NCI-H1417 treated with DMSO at 0.1 percent for 48 hours (cell line): ENCODE data around the gene OST4.
"Not testable (repeated sequence)": the region's sequence is repeated elsewhere in the genome, so short reads cannot be mapped to it uniquely, and the experiment has no call there.

Experiments
- DNase-seq: peaks from one replicate; lab custom pipeline; 2025; lab: John Stamatoyannopoulos, UW

OST4 gene

DNA sequence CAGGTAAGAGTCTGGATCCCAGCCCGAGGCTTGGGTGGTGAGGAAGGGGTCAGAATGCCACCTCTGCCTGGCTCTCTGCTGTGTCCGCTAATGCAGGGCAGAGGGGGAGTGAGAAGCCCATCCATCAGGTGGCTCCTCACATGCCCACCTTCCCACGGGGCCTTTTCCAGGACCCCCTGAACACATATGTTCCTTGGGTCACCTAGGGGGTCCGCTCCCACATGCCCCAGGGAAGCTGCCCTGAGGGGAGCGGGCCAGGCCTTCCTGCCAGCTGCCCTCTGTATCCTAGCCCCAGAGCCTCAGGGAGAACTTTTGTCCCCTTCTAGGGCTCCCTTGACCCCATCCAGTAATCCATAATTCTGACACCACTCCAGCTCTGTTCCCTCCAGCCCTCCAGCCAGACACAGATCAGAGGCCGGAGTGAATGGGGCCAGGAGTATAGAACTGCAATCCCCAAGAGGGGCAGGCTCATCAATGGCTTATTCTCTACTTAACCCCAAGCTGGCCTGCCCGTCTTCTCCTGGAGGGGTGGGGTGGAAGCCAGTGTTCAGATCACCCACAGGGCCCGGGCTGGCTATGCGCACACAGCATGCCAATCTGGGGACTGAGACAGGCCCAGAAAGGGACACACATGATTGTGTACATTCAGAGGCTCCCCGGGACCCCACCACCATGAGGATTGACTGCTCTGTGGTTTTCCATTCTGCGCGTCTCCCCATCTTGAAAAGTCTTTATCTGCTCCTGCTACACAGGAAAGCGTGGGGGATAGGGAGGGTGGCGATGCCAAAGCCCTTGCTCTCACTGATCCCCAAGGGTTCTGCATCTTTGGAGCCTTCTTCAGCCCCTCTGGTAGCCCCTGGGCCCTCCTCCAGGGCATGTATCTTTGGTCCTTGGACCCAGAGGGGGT, 8.0 kb upstream of the OST4 start:
- no peak for DNase-seq

DNA sequence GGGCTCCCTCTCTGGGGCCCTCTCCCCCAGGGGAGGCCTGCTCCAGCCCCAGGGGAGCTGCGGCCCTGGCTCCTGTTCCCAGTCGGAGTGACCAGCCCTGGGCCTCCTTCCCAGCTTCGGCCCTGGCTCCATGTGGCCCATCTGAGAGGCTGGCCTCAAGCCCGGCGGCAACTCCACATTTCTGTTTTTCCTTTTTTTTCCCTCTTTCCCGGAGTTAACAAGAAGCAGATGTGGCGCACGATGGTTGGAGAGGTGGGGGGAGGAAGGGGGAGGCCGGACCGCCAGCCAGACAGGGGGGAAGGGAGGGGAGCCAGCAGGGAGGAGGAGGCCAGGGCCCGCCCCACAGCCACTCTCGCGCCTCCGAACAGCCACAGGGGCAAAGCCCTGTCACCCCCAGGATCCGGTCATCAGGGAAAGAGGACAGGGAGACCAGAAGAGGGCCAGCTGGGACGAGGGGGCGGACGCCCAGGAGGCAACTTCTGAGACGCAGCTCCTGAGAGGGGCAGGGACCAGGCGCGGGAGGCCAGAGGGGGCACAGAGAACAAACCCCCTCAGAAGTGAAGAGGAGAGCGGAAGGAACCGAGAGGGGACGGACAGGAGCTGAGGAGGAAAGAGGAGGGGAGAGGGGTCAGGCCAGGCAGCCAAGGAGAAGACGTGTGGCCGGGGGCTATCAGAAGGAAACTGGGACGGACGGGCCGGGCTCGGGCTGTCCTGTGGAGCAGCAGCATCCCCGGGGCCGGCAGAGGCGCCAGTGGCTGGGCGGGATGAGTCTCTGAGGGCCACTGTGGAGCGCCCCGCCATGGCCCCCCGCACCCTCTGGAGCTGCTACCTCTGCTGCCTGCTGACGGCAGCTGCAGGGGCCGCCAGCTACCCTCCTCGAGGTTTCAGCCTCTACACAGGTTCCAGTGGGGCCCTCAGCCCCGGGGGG, 7.1 kb upstream of the OST4 start, which contains the start of gene EMILIN1:
Gene EMILIN1 (plus strand): TSS at position 349 of the 928 bp plus-strand sequence. CDS start 451 bp downstream, at position 800.
- DNase-seq: no peak

GRCh38 chr2:27077231-27077630, 5.8 kb upstream of the OST4 start:
- no peak for DNase-seq

- no peak for DNase-seq
Observed at GRCh38 chr2:27076323-27076722, 4.9 kb upstream of the OST4 start.

DNA sequence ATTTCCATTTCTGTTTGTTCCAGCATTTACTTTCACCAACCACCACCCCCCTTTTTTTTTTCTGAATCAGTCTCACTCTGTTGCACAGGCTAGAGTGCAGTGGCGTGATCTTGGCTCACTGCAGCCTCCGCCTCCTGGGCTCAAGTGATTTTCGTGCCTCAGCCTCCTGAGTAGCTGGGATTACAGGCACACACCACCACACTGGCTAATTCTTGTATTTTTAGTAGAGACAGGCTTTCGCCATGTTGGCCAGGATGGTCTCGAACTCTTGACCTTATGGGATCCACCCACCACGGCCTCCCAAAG, 4.1 kb upstream of the OST4 start:
- not testable (repeated sequence) for DNase-seq

DNA sequence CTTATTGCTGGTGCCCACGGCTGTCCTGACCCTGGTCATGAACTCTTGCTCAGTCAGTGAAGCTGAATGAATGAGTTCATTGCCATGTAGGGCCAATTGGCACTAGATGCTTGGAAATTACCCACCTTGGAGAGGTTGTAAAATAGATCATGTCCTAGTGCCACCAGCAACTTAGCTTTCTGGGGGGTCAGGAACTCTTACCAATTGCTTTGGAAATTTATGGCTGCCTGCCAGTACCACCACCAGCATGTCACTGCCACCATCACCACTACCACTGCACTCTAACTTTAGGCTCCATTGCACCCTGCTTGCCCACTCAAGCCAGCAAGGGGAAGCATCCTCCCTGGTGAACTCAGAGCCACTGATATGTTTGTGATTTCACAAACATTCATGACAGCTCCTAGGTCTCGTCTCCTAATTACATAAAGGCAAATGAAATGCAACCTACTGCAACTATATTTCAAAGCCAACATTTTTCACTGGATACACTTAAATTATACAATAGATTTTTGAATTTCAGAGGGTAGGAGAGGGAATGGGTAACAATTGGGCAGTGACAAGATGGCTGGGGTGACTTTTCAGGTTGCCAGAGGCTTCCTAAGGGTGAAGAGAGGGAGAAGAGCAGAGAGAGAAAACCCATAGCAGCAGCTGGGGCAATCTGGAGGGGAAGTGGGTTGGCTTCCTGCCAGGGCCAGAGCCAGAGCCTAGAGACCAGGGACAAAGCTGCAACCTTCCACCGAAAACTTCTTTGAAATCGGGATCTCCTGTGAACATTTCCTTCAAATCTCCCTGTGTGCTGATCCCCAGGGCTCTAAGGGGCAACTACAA, 3.5 kb upstream of the OST4 start:
- no peak for DNase-seq

- DNase-seq: no peak
Observed at GRCh38 chr2:27073782-27074181, 2.3 kb upstream of the OST4 start.

GRCh38 chr2:27072920-27073319, 1.5 kb upstream of the OST4 start:
- DNase-seq: no peak

DNA sequence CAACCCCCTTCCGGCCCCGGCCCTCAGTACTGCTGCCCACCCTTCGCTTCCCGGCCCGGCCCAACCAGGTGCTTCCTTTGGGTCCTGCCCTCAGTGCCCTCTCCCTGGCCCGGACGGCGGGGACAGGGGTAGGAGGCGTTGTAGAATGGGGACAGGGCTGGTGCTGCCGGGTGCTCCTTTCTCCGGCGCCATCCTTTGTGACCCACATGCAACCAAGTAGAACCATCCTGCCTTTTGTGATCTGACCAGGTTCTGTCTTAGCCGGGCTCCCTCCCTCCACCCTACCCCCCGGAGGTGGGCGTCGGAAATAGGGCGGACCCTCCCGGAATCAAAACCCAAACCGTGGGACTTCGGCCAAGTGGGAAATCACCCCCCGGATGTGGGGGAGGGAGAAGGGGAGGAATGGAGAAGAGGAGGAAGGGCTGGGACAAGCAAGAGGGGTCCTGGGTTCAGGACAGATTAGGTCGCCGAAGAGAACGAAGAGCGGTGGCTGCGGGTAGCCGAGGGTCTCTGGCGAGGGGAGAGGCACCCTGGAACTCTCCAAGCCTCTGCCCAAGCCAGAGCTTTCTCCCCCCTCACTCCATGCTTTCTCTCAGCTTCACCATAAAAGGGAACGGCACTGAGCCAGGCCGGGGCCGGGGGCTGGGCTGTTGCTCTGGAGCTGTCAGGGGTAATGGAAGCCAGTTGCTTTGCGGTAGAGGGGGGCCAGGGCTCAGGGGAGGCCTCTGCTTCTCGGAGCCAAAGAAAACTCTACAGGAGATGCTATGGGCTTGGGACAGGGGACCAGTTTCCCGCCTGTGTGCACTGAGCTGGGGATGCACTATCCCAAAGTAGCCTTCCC, 756 bp upstream of the OST4 start:
- no peak for DNase-seq

DNA sequence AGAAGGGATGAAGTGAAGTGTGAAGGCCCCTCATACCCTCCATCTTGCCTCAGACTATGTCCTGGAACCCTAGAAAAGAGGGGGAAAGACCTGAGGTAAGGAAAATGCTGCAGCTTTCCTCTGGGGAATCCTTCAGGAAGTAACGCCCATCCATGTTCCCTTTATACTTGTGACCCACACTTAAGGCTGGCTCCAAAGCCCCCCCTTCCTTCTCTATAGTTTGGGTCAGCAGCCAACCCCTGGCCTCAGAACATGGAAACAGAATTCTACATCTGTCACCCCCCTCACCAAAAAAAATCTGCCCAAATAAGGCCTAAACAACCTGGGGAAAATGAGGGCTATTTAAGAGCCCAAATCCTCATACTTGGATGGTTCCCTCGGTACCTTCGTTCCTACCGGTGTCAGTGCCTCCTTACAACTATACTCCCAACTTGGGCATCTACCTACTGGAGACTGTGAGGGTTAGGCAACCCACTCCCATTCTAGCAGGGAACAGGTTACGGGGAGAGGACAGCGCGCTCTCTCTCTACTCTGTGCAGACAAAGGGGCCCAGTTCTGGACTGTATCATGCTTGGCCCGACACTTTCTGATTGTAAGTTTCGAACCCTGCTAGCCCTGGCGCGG, 689 bp downstream of the OST4 start:
- no peak for DNase-seq

DNA sequence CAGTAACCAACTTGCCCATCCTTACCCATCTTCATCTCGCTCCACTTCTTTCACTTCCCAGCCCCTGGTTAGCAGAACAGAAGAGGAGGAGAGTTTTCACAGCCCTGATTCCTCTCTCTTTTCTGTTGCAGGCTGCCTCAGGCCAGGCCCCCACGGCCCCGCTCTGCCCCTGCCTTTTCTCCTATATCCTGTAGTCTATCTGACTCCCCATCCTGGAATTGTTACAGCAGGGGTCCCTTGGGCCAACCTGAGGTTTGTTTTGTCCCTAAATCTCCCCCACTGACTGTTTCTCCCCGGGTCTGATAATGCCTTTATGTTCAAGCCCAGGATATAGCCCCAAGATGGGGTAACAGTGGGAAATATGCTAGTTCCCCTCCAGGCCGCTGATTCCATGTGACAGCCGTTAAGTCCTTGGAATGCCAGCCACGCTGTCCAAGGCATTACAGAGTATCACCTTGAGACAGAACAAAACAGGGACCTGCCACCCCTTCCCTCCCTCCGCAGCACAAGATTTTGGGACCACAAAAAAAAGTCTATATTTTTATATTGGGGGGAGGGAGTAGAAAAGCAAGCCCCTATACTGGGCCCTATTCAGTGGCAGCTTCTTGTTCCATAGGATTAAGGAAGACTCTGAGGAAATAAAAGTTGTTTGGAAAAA, 1.4 kb downstream of the OST4 start:
- DNase-seq: no peak

GRCh38 chr2:27069436-27069835, 2.0 kb downstream of the OST4 start:
- no peak for DNase-seq

DNA sequence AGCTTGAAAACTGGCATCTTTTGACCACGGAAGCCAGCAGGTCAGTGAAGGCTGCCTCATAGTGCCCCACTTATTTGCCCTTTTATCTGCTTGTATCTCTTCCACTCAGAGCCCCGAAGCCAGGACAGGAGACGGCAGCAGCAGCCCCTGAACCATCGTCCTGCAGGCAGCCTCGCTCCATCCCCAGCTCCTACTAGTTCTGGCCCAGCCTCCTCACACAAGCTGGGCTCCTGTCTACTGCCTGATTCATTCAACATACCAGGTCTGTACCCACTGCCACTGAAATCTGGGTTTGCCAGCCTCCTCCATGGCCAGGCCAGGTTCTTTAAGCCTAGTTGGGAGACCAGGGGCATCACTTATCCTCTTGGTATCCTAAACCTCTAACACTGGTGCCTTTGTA, 4.1 kb downstream of the OST4 start:
- DNase-seq: no peak

DNA sequence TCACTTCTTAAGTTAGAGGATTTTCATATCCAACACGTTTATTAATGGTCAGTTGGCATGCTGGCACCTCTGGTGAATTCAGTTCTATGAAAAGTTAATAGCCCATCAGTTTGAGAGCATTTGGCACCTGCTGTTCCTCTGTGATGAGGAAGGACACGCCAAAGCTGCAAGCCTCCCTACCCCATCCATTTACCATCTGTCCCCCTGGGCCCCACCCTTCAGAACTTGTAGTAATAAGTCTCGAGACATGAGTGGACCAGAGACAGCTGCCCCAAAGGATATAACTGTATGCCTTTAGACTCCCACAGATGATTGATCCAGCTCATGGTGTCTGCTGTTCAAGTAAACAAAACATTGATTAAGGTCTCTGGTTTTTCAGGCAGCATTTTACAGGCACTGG, 6.3 kb downstream of the OST4 start:
- DNase-seq: no peak

- no peak for DNase-seq
Observed at GRCh38 chr2:27060323-27060722, 11.1 kb downstream of the OST4 start.

DNA sequence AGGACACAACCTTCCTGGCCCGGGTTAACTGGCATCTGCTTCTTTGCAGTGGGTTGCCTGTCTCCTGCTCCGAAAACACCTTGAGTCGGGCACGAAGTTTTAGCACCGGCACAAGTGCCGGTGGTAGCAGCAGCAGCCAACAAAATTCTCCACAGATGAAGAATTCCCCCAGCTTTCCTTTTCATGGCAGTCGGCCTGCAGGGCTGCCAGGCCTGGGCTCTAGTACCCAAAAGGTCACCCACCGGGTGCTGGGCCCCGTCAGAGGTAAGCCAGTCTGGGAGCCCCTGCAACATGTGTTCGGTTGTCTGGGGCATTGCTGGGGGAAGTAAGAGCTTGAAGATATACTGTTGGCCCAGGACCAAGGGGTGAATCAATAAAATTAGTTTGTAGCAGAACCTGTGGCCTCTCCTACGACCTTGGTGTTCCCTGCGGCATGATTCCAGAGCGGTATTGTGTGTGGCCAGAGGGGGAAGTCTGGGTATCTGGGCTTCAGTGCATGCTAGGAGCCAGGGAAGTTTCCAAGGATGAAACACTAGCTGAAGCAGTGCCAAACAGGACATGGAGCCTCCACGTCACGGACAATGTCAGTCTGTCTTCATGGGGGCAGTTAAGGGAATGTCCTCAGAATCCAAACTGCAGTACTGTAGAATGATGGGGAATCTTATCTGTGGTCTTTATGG, 12.2 kb downstream of the OST4 start:
- DNase-seq: no peak

DNA sequence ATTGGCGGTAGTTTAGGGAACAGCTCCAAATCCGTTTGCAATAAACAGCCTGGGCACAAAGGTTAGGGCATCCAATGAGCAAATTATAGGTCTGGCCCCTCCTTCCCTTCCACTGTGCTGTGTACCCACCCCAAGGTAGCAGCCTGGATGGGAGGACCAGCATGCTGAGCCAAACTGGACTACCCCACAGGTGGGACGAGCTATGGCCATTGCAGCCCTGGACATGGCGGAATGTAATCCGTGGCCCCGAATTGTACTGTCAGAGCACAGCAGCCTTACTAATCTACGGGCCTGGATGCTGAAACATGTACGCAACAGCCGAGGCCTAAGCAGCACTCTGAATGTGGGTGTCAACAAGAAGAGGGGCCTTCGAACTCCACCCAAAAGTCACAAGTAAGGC, 13.2 kb downstream of the OST4 start:
- no peak for DNase-seq

DNA sequence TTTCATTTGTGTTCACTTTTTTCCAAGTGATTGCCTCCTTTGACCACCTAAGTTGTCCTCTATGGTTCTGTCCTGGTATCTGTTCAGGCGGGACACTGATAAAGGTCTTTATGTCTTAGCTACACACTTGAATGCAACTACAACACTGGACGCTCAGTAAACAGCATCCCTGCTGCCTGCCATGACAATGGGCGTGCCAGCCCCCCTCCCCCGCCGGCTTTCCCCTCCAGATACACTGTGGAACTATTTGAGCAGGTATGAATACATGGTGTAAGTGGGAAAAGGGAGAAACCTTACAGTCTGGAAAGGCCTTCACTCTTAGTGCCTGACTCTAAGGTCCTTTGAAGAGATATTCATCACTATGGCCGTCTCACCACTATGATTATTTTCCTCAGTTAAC, 14.3 kb downstream of the OST4 start:
- no peak for DNase-seq

GRCh38 chr2:27054721-27055120, 16.7 kb downstream of the OST4 start:
- DNase-seq: no peak

DNA sequence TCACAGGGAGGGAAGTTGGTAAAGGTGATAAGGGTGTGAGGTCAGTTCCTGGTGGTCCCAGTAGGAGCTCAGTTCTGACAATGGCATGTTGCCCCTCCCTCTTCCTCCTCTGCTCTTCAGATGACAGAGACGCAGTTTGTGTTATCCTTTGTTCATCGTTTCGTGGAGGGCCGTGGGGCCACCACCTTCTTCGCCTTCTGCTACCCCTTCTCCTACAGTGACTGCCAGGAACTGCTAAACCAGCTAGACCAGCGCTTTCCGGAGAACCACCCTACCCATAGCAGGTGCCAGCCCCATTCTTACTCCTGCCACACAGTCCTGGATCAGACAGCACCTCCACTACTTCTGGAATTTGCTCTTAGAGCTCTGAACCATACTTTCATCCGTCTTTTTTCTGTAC, 17.7 kb downstream of the OST4 start:
- no peak for DNase-seq
